T-helper 2 cell treated with Interferon-gamma antibody and Interleukin-4, amounts not matched to agents 100 ng/mL and 5 ng/mL, for 36 hours (primary cell): ENCODE data around the gene TMPRSS7. TPM values are rescaled to one million over a fixed set of nuclear protein-coding genes. Genes with fewer than 3 reads are reported as not detected.

Source experiments
- intact Hi-C: fragments of 100-400 bp; cut with micrococcal nuclease; formaldehyde crosslinking; loops from one replicate; pipeline ENCODE4 v1.15.1; 2023
- total RNA-seq: library from RNA; stranded (reverse); gene quantifications from 2 replicates; pipeline ENCODE4 v1.2.3, GENCODE V29; 2022

TMPRSS7 gene
- total RNA-seq, 1 donor from 2014 or later: not detected

- intact Hi-C loops: no loop called here
Observed at GRCh38 chr3:112053229-112053628, 18.7 kb downstream of the TMPRSS7 start.

DNA sequence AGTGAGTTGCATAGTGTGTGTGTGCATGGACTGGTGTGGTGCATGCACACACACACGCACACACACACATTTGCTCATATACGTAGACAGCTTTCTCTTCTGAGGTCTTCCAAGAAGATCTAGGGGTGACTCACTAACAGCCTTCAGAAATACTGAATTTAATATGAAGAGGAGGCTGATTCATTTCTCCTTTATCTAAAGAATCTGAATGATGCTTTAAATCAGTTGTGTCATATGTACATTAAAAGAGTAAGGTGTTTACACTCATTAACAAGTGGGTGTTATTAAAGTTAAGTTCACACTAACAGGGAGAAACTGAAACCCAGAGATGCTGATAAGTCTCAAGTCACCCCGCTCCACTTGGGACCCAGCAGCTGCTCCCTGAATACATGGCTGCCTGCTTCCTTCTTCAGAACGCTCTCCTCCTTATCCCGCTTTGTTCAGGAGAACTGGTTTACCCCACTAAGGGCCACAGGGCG lies 22.0 kb downstream of the TMPRSS7 start:
- intact Hi-C loops: no loop called here

DNA sequence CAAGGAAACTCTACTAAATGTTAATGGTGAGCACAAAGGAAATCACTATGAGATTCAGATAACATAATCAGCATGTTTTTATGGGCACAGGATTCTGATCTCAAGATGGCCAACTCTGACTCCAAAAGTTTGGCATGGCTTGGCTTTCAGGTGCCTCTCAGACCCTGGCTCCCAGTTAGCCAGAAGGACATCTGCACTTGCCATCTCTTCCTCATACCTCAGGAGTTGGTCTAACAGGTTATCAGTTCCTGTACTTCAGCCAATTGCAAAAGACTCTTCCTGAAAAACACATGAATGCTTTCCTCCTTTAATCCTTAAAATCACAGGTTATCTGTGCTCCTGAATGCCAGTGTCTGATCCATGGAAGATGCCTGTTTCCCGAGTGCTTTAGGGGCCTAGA lies 25.0 kb downstream of the TMPRSS7 start:
- intact Hi-C loops: no loop called here

DNA sequence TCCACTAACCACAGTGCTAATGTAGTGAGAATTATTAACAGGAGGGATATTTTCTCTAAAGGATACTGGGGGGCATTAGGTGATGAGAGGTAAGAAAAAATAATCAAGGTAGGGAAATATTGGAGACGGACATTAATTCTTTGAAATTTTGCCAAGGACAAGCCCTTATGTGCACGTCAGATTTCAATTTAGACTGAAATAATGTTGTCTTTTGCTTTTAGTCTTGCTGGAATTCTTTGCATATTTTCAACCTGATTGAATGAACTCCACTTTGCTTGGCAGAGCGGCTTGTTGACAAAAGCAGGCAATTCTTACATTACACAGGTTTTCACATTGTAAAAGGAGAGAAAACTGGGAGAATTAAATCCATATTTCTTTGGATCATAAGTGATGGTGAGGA lies 26.6 kb downstream of the TMPRSS7 start:
- intact Hi-C loops: no loop called here

DNA sequence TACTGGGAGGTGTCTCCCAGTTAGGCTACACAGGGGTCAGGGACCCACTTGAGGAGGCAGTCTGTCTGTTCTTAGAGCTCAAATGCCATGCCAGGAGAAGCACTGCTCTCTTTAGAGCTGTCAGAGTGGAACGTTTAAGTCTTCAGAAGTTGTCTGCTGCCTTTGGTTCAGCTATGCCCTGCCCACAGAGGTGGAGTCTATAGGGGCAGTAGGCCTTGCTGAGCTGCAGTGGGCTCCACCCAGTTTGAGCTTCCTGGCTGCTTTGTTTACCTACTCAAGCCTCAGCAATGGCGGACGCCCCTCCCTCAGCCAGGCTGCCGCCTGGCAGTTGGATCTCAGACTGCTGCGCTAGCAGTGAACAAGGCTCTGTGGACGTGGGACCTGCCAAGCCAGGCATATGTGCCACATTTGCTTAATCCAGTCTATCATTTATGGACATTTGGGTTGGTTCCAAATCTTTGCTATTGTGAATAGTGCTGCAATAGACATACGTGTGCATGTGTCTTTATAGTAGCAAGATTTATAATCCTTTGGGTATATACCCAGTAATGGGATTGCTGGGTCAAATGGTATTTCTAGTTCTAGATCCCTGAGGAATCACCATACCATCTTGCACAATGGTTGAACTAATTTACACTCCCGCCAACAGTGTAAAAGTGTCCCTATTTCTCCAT lies 38.0 kb downstream of the TMPRSS7 start:
- intact Hi-C loops: loop anchor here (2.0 kb wide), 1 partner anchor 94 kb away; the partner anchor contains the start of gene ABHD10

- intact Hi-C loops: no loop called here
Observed at GRCh38 chr3:112074006-112074405, 39.5 kb downstream of the TMPRSS7 start.

GRCh38 chr3:112074616-112075497 lies 40.3 kb downstream of the TMPRSS7 start:
- intact Hi-C loops: loop anchor here (1.0 kb wide), 2 partner anchors 11 to 487 kb away; partner anchors contain the start of genes C3orf52 and SLC35A5

GRCh38 chr3:112078125-112079083 lies 43.9 kb downstream of the TMPRSS7 start:
- intact Hi-C loops: no loop called here

GRCh38 chr3:112083239-112083638 lies 48.7 kb downstream of the TMPRSS7 start:
- intact Hi-C loops: no loop called here

- intact Hi-C loops: no loop called here
Observed at GRCh38 chr3:112084980-112085705, 50.6 kb downstream of the TMPRSS7 start.

DNA sequence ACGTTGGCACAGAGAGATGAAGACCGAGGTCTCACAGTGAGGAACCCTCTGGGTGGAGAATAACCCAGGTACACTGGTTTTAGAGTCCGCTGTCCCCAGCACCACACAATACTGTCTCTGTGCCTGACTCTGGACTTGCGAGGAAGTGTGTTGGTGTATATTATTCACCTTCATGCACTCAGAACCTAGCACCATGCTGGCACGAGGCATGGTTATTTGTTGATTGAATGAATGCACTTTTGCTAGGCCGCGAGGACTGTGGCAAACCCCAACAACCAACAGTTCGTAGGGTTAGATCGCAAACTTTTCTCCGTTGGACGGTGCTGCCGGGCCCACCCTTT lies 51.2 kb downstream of the TMPRSS7 start:
- intact Hi-C loops: loop anchor here (1.0 kb wide), 1 partner anchor 10 kb away; no protein-coding TSS in a partner anchor

DNA sequence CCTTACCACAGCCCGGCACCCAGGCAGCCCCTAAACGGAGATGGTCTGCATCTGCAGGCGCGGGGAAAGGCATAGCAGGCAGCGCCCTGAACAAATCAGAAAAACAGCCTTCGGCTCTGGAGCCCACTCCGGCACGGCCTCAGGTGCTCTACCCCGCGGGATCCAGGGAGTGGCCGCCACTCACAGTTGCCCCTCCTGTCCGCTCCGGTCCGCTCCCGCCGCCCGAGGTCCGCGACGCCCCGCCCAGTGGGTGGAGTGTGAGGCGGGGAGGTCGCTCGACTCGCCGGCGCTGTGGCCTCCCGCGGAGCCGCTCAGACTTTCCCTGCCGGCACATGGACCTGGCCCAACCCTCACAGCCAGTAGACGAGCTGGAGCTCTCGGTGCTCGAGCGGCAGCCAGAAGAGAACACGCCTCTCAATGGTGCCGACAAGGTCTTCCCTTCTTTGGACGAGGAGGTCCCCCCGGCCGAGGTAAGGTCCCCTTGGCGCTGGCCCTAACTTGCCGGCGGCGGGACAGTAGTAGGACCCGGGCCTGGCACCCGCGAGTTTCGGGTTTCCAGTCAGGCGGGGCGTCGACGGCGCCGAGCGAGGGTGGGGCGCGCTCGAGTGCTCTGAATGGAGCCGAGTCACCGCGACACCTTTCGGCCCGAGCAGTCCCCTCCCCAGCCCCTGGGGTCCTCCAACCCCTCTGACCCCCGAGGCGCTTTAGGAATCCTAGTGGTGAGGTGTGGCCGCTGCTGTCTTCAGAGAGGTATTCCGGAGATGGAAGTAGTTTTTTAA lies 51.7 kb downstream of the TMPRSS7 start, which contains the start of gene C3orf52:
C3orf52 (plus strand) TSS at position 314 of the 779 bp plus-strand sequence; CDS start at position 333, 19 bp downstream.
- intact Hi-C loops: loop anchor here (1.0 kb wide), 1 partner anchor 11 kb away; no protein-coding TSS in a partner anchor

GRCh38 chr3:112086875-112087524 lies 52.5 kb downstream of the TMPRSS7 start:
- intact Hi-C loops: loop anchor here (1.0 kb wide), 1 partner anchor 12 kb away; no protein-coding TSS in a partner anchor

DNA sequence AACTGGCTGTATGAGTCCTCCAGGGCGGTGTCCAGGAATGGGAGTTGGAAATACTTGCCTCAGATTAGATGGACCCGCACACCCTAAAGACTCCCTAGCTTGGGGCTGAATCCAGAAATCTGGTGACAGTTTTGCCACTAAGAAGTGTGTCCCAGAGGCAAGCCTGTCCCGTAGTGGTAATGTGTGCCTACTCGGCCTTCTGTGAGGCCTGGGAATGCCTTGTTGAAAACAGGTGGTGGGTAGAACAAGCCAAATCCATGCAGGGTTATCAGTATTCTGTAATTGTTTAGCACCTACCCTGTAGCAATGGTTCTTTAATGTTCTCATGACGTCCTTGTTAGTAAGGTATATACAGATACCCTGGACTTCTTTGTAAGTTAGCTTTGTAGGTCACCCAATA lies 53.2 kb downstream of the TMPRSS7 start:
- intact Hi-C loops: no loop called here

DNA sequence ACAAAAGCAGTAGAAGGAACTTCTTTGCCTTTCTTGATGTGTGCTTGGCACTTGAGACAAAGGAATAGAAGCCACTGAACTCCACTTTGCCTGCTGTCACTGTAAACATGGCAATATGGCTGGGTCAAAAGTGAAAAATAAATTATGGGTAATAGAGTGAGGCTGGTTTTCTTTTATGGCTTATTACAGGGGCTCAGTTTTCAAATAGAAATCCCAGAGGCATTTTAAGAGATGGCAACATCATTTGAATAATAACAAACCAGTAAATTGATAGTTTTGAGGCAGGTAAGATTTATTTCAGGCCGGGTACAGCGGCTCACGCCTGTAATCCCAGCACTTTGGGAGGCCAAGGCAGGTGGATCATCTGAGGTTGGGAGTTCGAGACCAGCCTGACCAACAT lies 54.4 kb downstream of the TMPRSS7 start:
- intact Hi-C loops: no loop called here

- intact Hi-C loops: no loop called here
Observed at GRCh38 chr3:112089956-112090886, 55.7 kb downstream of the TMPRSS7 start.

GRCh38 chr3:112090887-112091586 lies 56.5 kb downstream of the TMPRSS7 start:
- intact Hi-C loops: no loop called here
